Measurements from ENCODE around the gene LINC00237.

DNA sequence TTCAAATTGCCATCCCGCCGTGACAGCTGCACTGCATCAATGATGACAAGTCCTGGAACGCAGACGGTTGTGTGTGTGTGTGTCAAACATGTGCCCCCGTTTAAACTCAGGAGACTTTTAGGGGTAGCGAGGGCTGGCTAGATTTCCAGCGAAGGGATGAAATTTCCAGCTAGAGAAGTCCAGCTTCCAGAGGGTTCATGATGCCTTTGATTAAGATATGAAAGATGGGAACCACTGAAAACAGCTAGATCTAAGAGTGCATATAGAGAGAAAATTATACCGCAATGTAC lies 20.4 kb upstream of the LINC00237 start:
- TF ChIP-seq, protein P1, sequence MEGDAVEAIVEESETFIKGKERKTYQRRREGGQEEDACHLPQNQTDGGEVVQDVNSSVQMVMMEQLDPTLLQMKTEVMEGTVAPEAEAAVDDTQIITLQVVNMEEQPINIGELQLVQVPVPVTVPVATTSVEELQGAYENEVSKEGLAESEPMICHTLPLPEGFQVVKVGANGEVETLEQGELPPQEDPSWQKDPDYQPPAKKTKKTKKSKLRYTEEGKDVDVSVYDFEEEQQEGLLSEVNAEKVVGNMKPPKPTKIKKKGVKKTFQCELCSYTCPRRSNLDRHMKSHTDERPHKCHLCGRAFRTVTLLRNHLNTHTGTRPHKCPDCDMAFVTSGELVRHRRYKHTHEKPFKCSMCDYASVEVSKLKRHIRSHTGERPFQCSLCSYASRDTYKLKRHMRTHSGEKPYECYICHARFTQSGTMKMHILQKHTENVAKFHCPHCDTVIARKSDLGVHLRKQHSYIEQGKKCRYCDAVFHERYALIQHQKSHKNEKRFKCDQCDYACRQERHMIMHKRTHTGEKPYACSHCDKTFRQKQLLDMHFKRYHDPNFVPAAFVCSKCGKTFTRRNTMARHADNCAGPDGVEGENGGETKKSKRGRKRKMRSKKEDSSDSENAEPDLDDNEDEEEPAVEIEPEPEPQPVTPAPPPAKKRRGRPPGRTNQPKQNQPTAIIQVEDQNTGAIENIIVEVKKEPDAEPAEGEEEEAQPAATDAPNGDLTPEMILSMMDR (IDR thresholded peaks at IDR 0.05): no peak
- no peak for TF ChIP-seq POLR2A (IDR thresholded peaks at IDR 0.05)
- no peak for TF ChIP-seq POLR2AphosphoS5 (IDR thresholded peaks at IDR 0.05; ENCODE audit: insufficient read depth in 1 of 2, low read depth in 1 of 2)
